Measurements from ENCODE around the gene RUVBL2.
"Not testable (repeated sequence)": the region's sequence is repeated elsewhere in the genome, so short reads cannot be mapped to it uniquely, and the experiment has no call there.

RUVBL2 gene

DNA sequence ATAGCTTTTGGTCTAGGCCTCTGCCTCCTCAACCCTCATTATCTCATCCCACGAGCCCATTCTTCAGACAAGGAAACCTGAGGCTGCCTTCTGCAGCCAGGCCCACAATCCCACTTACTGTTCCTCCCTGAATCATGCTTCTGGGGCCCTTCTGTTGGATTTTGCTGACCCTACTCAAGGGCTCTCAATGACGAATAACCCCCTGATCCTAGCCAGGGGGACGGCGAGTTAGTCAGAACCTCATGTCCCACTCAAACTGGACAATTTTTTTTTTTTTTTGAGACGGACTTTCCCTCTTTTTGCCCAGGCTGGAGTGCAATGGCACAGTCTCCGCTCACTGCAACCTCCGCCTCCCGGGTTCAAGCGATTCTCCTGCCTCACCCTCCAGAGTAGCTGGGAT is 28.4 kb downstream of the RUVBL2 start:
- Histone ChIP-seq H3K27me3 (ENCODE audit: control insufficient read depth in 1 of 2, insufficient read depth in 2 of 2, low read length in 2 of 2) (peaks cover 0 to 37% of the 10 kb centered on the region in 2 donors), H3K27ac (ENCODE audit: low read depth, low read length) (no peak overlapping the region), H3K4me1 (ENCODE audit: insufficient read depth, low read length) (no peaks in the 10 kb centered on the region), H3K36me3 (ENCODE audit: insufficient read depth, low read length) (no peaks in the 10 kb centered on the region), H3K4me3 (ENCODE audit: low read depth in 1 of 2, low read length in 2 of 2) (no peak overlapping the region), H3K9me3 (ENCODE audit: low read length) (no peaks in the 10 kb centered on the region), H3K9ac (ENCODE audit: low read length) (no peak overlapping the region)

DNA sequence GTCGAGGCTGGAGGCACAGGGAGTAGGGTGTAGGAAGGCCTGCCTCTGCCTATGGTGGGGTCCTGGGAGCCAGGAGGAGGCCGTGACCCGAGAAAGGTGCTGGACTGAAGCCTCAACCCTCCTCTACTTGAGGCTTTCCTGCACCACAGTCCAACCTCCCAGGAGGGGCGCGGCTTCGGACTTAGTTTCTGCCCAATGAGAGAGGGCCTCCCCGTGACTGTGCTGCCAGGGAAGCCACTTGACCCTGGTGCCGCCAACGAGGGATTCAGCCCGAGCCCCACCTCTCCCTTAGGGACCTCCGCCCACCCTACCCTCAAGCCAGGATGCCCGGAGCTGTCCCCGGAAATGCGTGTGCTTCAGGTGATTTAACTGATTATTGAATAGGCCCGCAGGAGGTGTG is 30.5 kb downstream of the RUVBL2 start, which contains the start of gene CGB3:
Gene CGB3, minus strand, starts transcription at position 101 of the 400 bp plus-strand sequence. CDS start 362 bp downstream, outside the sequence.
- not testable (repeated sequence) for H3K9ac ChIP-seq (ENCODE audit: low read length); H3K9me3 ChIP-seq (ENCODE audit: low read length)

GRCh38 chr19:49025088-49025487 is 31.4 kb downstream of the RUVBL2 start:
- H3K4me1 ChIP-seq (ENCODE audit: insufficient read depth, low read length); H3K9me3 ChIP-seq (ENCODE audit: low read length); H3K36me3 ChIP-seq (ENCODE audit: insufficient read depth, low read length); H3K9ac ChIP-seq (ENCODE audit: low read length); H3K27ac ChIP-seq (ENCODE audit: low read depth, low read length); H3K4me3 ChIP-seq (ENCODE audit: low read depth in 1 of 2, low read length in 2 of 2): not testable (repeated sequence)
- H3K27me3 ChIP-seq (ENCODE audit: control insufficient read depth in 1 of 2, insufficient read depth in 2 of 2, low read length in 2 of 2), result peaks cover 0 to 11% of the 10 kb centered on the region in 2 donors

More for the DNA sequence above, 30.5 kb downstream of the RUVBL2 start, which contains the start of gene CGB3:
- not testable (repeated sequence) for H3K4me3 ChIP-seq (ENCODE audit: low read depth in 1 of 2, low read length in 2 of 2); H3K27ac ChIP-seq (ENCODE audit: low read depth, low read length); H3K4me1 ChIP-seq (ENCODE audit: insufficient read depth, low read length); H3K36me3 ChIP-seq (ENCODE audit: insufficient read depth, low read length)
- H3K27me3 ChIP-seq (ENCODE audit: control insufficient read depth in 1 of 2, insufficient read depth in 2 of 2, low read length in 2 of 2), result peaks cover 0 to 19% of the 10 kb centered on the region in 2 donors

DNA sequence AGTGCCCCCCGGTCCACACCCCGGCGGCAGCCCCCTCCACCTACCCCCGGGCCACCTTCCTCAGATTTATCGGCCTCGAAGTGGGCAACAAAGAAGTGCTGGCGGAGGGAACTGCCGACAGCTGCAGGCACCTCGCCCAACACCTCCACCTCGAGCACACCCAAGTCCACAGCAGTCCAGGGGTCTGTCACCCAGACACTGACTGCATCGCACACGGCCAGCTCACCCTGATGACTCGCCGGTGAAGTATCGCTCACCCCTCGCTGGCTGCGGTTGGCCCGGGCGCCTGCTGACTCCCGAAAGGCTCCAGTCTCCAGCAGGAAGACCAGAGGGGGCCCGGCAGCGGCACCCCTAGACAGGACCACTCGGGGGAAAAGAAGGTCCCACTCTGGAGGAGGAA is 31.9 kb downstream of the RUVBL2 start:
- H3K4me3 ChIP-seq (ENCODE audit: low read depth in 1 of 2, low read length in 2 of 2); H3K9me3 ChIP-seq (ENCODE audit: low read length); H3K27ac ChIP-seq (ENCODE audit: low read depth, low read length); H3K27me3 ChIP-seq (ENCODE audit: control insufficient read depth in 1 of 2, insufficient read depth in 2 of 2, low read length in 2 of 2); H3K4me1 ChIP-seq (ENCODE audit: insufficient read depth, low read length); H3K9ac ChIP-seq (ENCODE audit: low read length); H3K36me3 ChIP-seq (ENCODE audit: insufficient read depth, low read length): not testable (repeated sequence)

- H3K9me3 ChIP-seq (ENCODE audit: low read length); H3K27me3 ChIP-seq (ENCODE audit: control insufficient read depth in 1 of 2, insufficient read depth in 2 of 2, low read length in 2 of 2); H3K36me3 ChIP-seq (ENCODE audit: insufficient read depth, low read length); H3K27ac ChIP-seq (ENCODE audit: low read depth, low read length); H3K9ac ChIP-seq (ENCODE audit: low read length); H3K4me1 ChIP-seq (ENCODE audit: insufficient read depth, low read length); H3K4me3 ChIP-seq (ENCODE audit: low read depth in 1 of 2, low read length in 2 of 2): not testable (repeated sequence)
Observed at GRCh38 chr19:49028686-49029085, 35.0 kb downstream of the RUVBL2 start.

DNA sequence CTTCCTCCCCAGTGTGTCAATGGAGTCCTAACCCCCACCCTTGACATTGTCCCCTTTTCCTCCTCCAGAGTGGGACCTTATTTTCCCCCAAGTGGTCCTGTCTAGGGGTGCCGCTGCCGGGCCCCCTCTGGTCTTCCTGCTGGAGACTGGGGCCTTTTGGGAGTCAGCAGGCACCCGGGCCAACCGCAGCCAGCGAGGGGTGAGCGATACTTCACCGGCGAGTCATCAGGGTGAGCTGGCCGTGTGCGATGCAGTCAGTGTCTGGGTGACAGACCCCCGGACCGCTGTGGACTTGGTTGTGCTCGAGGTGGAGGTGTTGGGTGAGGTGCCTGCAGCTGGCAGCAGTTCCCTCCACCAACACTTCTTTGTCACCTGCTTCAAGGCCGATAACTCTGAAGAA is 36.1 kb downstream of the RUVBL2 start:
- not testable (repeated sequence) for H3K9ac ChIP-seq (ENCODE audit: low read length); H3K9me3 ChIP-seq (ENCODE audit: low read length); H3K4me1 ChIP-seq (ENCODE audit: insufficient read depth, low read length)

DNA sequence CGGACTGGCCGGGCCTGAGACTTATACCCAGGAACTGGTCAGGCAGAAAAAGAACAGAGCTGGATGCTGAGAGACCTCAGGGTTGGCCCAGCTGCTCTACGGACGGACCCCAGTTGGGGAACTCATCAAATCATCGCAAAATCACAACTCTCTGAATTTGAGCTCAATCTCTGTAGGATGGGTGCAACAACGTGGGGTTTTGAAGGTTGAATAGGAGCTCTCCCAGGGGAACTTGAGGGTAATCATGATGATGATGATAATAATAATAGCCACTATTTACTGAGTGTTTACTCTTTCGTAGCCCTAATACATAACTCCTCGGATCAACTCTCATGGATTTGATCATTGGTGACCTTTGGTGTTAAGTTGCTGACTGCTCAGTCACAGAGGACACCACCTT is 36.6 kb downstream of the RUVBL2 start:
- H3K4me1 ChIP-seq (ENCODE audit: insufficient read depth, low read length); H3K9me3 ChIP-seq (ENCODE audit: low read length); H3K27ac ChIP-seq (ENCODE audit: low read depth, low read length); H3K4me3 ChIP-seq (ENCODE audit: low read depth in 1 of 2, low read length in 2 of 2); H3K9ac ChIP-seq (ENCODE audit: low read length); H3K36me3 ChIP-seq (ENCODE audit: insufficient read depth, low read length); H3K27me3 ChIP-seq (ENCODE audit: control insufficient read depth in 1 of 2, insufficient read depth in 2 of 2, low read length in 2 of 2): not testable (repeated sequence)

More for the DNA sequence above, 36.1 kb downstream of the RUVBL2 start:
- H3K36me3 ChIP-seq (ENCODE audit: insufficient read depth, low read length); H3K4me3 ChIP-seq (ENCODE audit: low read depth in 1 of 2, low read length in 2 of 2); H3K27me3 ChIP-seq (ENCODE audit: control insufficient read depth in 1 of 2, insufficient read depth in 2 of 2, low read length in 2 of 2); H3K27ac ChIP-seq (ENCODE audit: low read depth, low read length): not testable (repeated sequence)

- H3K36me3 ChIP-seq (ENCODE audit: insufficient read depth, low read length); H3K4me1 ChIP-seq (ENCODE audit: insufficient read depth, low read length); H3K4me3 ChIP-seq (ENCODE audit: low read depth in 1 of 2, low read length in 2 of 2); H3K27ac ChIP-seq (ENCODE audit: low read depth, low read length); H3K27me3 ChIP-seq (ENCODE audit: control insufficient read depth in 1 of 2, insufficient read depth in 2 of 2, low read length in 2 of 2); H3K9ac ChIP-seq (ENCODE audit: low read length); H3K9me3 ChIP-seq (ENCODE audit: low read length): not testable (repeated sequence)
Observed at GRCh38 chr19:49031642-49032301, 38.1 kb downstream of the RUVBL2 start, which contains the start of gene CGB2. CGB2 (plus strand) TSS chr19:49031890; CDS start chr19:49032096, 206 bp downstream.

DNA sequence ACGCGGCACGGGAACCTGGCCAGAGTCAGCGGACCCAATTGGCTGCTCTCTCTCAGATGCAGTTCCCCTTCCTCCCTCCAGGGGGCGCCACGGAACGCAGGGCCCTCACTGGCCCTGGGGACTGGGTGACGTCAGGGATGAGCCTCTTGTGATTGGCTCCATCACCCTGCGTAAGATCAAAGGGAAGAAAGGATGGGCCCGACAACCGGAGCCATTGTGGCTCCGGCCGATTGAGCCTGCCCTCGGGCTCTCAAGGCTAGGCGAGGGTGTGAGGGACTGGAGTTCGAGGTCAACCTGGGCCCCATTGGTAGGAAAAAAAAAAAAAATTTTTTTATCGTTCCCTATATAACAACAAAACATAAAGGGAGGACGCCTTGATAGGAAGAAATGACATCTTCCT is 43.1 kb downstream of the RUVBL2 start, which contains the start of gene CGB1:
Gene CGB1, minus strand, starts transcription at position 81 of the 400 bp plus-strand sequence. CDS start 184 bp downstream, outside the sequence.
- H3K27ac ChIP-seq (ENCODE audit: low read depth, low read length); H3K4me1 ChIP-seq (ENCODE audit: insufficient read depth, low read length); H3K36me3 ChIP-seq (ENCODE audit: insufficient read depth, low read length); H3K9me3 ChIP-seq (ENCODE audit: low read length); H3K9ac ChIP-seq (ENCODE audit: low read length); H3K4me3 ChIP-seq (ENCODE audit: low read depth in 1 of 2, low read length in 2 of 2); H3K27me3 ChIP-seq (ENCODE audit: control insufficient read depth in 1 of 2, insufficient read depth in 2 of 2, low read length in 2 of 2): not testable (repeated sequence)

GRCh38 chr19:49038111-49038510 is 44.4 kb downstream of the RUVBL2 start:
- not testable (repeated sequence) for H3K4me1 ChIP-seq (ENCODE audit: insufficient read depth, low read length); H3K4me3 ChIP-seq (ENCODE audit: low read depth in 1 of 2, low read length in 2 of 2); H3K27ac ChIP-seq (ENCODE audit: low read depth, low read length)

GRCh38 chr19:49038557-49039276 is 45.0 kb downstream of the RUVBL2 start:
- not testable (repeated sequence) for H3K4me3 ChIP-seq (ENCODE audit: low read depth in 1 of 2, low read length in 2 of 2); H3K27ac ChIP-seq (ENCODE audit: low read depth, low read length); H3K9me3 ChIP-seq (ENCODE audit: low read length); H3K36me3 ChIP-seq (ENCODE audit: insufficient read depth, low read length); H3K9ac ChIP-seq (ENCODE audit: low read length); H3K4me1 ChIP-seq (ENCODE audit: insufficient read depth, low read length); H3K27me3 ChIP-seq (ENCODE audit: control insufficient read depth in 1 of 2, insufficient read depth in 2 of 2, low read length in 2 of 2)

More at GRCh38 chr19:49038111-49038510, 44.4 kb downstream of the RUVBL2 start:
- H3K9me3 ChIP-seq (ENCODE audit: low read length); H3K27me3 ChIP-seq (ENCODE audit: control insufficient read depth in 1 of 2, insufficient read depth in 2 of 2, low read length in 2 of 2); H3K36me3 ChIP-seq (ENCODE audit: insufficient read depth, low read length); H3K9ac ChIP-seq (ENCODE audit: low read length): not testable (repeated sequence)

GRCh38 chr19:49039736-49040135 is 46.0 kb downstream of the RUVBL2 start:
- not testable (repeated sequence) for H3K27me3 ChIP-seq (ENCODE audit: control insufficient read depth in 1 of 2, insufficient read depth in 2 of 2, low read length in 2 of 2)

More at GRCh38 chr19:49039736-49040135, 46.0 kb downstream of the RUVBL2 start:
- not testable (repeated sequence) for H3K4me3 ChIP-seq (ENCODE audit: low read depth in 1 of 2, low read length in 2 of 2); H3K9me3 ChIP-seq (ENCODE audit: low read length); H3K4me1 ChIP-seq (ENCODE audit: insufficient read depth, low read length); H3K36me3 ChIP-seq (ENCODE audit: insufficient read depth, low read length); H3K9ac ChIP-seq (ENCODE audit: low read length); H3K27ac ChIP-seq (ENCODE audit: low read depth, low read length)
